ENCODE data around the gene HOXD13. TPM values are rescaled to one million over a fixed set of nuclear protein-coding genes. Genes with fewer than 3 reads are reported as not detected.
A peak's percentile ranks its signal among the peaks of the same experiment; 100 is the strongest.

Gene HOXD13
- total and polyA plus RNA-seq, 2 of the 8 experiments (the other 6 are each of a cell fraction or from before 2014, with no cell fraction given), result not detected

DNA sequence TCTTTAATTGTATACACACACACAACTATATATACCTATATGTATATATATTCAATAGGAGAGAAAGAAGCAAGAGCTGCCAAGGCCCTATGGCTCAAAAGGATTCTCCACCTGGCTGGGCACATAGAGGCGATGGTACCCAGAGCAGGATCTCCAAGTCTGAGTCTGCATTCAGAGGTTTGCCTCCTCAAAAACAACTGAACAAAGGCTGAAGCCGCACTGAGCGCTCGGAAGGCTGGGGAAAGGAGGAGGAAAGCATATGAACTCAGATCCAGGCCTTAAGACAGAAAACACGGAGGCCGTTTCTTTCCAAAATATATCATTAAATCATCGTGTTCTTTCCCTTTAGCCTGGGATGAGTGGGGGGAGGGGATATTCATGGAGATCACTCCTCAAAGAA is 10.7 kb downstream of the HOXD13 start:
- ChIA-PET POLR2A (ENCODE audit: partially characterized antibody) (interaction anchor here (0.6 kb wide), 1 partner anchor 8 kb away, joined by 3 read pairs; no protein-coding TSS in a partner anchor), CTCF (ENCODE audit: partially characterized antibody) (interaction anchor here (0.6 to 4.6 kb wide), 8 partner anchors 8 to 42 kb away, joined by 3 to 20 read pairs (median 7); no protein-coding TSS in a partner anchor)
- no peak overlapping the region for H2BK20ac ChIP-seq (ENCODE audit: low read length)
- peaks cover 6 to 40% of the 10 kb centered on the region in 2 experiments for H4K20me1 ChIP-seq (replicated peaks in 1 of 2; ENCODE audit: control insufficient read depth in 1 of 2, insufficient read depth in 2 of 2, low read length in 2 of 2)
- no peak overlapping the region for H4K5ac ChIP-seq (ENCODE audit: insufficient read length, low read depth, low read length)
- H4K91ac ChIP-seq (replicated peaks; ENCODE audit: insufficient read length, low read length), result no peak overlapping the region
- no peak overlapping the region for H2AK5ac ChIP-seq (ENCODE audit: low read depth, low read length)
- no peak overlapping the region for H3K56ac ChIP-seq (replicated peaks; ENCODE audit: insufficient read length, low read depth, low read length)
- H3K18ac ChIP-seq (ENCODE audit: extremely low read depth, low read length), result no peak overlapping the region
- H2BK12ac ChIP-seq (ENCODE audit: low read depth, low read length), result no peak overlapping the region
- no peak overlapping the region for H3K9ac ChIP-seq (replicated peaks in 1 of 4; ENCODE audit: extremely low read depth in 1 of 4, low read depth in 3 of 4, low read length in 3 of 4)
- no peak for FAIRE-seq
- H2AFZ ChIP-seq (ENCODE audit: low read length), result no peak overlapping the region
- H3K14ac ChIP-seq (ENCODE audit: insufficient read length), result no peak overlapping the region
- H2BK15ac ChIP-seq (ENCODE audit: low read length), result no peak overlapping the region
- no peaks in the 10 kb centered on the region for H3K79me1 ChIP-seq (ENCODE audit: low read depth, low read length)
- H3K4me1 ChIP-seq (replicated peaks in 1 of 4; ENCODE audit: control insufficient read depth in 3 of 4, insufficient read depth in 4 of 4, low read length in 3 of 4), result peaks cover 0 to 32% (median 18%) of the 10 kb centered on the region in 4 experiments; a peak in 6 of 7 replicates
- WGBS, 2 experiments (ENCODE audit: extremely low coverage in 1 of 2, insufficient coverage in 1 of 2, insufficient read length in 1 of 2, insufficient replicate concordance in 2 of 2, low coverage in 1 of 2, low lambda C conversion rate in 2 of 2, missing lambda C conversion rate in 1 of 2), result 14% methylated on average over 7 of the region's 7 CpGs; no CpG with 5 or more reads in 1 of the 2 experiments
- DNase-seq (ENCODE audit: low read depth in 1 of 2, low spot score in 2 of 2), result peak in 1 of 2 experiments; percentile 42
- no peak overlapping the region for H3K4me2 ChIP-seq (ENCODE audit: insufficient read depth in 1 of 2, low read depth in 2 of 2, low read length in 2 of 2)
- 0 out of 2 replicates have a peak, but pooled peaks cover 2% of the 10 kb centered on the region for H3K23me2 ChIP-seq (ENCODE audit: low read depth, low read length)
- H3K9me3 ChIP-seq (ENCODE audit: insufficient read depth in 2 of 2, low read depth in 1 of 2, low read length in 1 of 2), result no peaks in the 10 kb centered on the region
- H3K79me2 ChIP-seq (ENCODE audit: control insufficient read depth in 1 of 2, insufficient read depth in 2 of 2, low read length in 2 of 2), result no peaks in the 10 kb centered on the region
- no peak overlapping the region for H2BK5ac ChIP-seq (ENCODE audit: low read depth, low read length)
- H3K23ac ChIP-seq (ENCODE audit: insufficient read length), result no peak overlapping the region
- H2BK120ac ChIP-seq (replicated peaks; ENCODE audit: low read depth, low read length), result no peak overlapping the region
- H3K36me3 ChIP-seq (ENCODE audit: control insufficient read depth in 2 of 4, insufficient read depth in 4 of 4, low read length in 3 of 4), result peaks cover 0 to 4% (median 0%) of the 10 kb centered on the region in 4 experiments; a peak in 1 of 8 replicates
- H3K4me3 ChIP-seq (ENCODE audit: extremely low read depth in 1 of 4, insufficient read depth in 2 of 4, low read depth in 3 of 4, low read length in 4 of 4), result no peak overlapping the region
- TF ChIP-seq KDM1A (IDR thresholded peaks at IDR 0.05; ENCODE audit: borderline replicate concordance, low read length) (no peak), KDM4A (IDR thresholded peaks at IDR 0.05; ENCODE audit: low read depth, low read length, severe bottlenecking) (no peak), YY1 (IDR thresholded peaks at IDR 0.05; ENCODE audit: low read depth, low read length) (no peak), SP2 (IDR thresholded peaks at IDR 0.05; ENCODE audit: low read length) (no peak), HDAC6 (IDR thresholded peaks at IDR 0.05; ENCODE audit: low read depth, low read length) (no peak), CBX8 (IDR thresholded peaks at IDR 0.05; ENCODE audit: borderline replicate concordance, low read depth, low read length) (no peak), POLR2A (IDR thresholded peaks at IDR 0.05; ENCODE audit: control extremely low read depth in 1 of 2, low read depth in 2 of 2, low read length in 2 of 2) (no peak), CREB1 (IDR thresholded peaks at IDR 0.05) (no peak), USF2 (IDR thresholded peaks at IDR 0.05; ENCODE audit: low read length) (no peak)
- TF ChIP-seq, protein P1, sequence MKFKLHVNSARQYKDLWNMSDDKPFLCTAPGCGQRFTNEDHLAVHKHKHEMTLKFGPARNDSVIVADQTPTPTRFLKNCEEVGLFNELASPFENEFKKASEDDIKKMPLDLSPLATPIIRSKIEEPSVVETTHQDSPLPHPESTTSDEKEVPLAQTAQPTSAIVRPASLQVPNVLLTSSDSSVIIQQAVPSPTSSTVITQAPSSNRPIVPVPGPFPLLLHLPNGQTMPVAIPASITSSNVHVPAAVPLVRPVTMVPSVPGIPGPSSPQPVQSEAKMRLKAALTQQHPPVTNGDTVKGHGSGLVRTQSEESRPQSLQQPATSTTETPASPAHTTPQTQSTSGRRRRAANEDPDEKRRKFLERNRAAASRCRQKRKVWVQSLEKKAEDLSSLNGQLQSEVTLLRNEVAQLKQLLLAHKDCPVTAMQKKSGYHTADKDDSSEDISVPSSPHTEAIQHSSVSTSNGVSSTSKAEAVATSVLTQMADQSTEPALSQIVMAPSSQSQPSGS (IDR thresholded peaks at IDR 0.05; ENCODE audit: low read length), result no peak
- H3K4ac ChIP-seq (replicated peaks; ENCODE audit: insufficient read length, low read depth, low read length), result no peak overlapping the region
- H3K27ac ChIP-seq (ENCODE audit: low read depth, low read length), result no peak overlapping the region
- H3K27me3 ChIP-seq (replicated peaks in 1 of 4; ENCODE audit: control insufficient read depth in 3 of 4, extremely low read depth in 1 of 4, insufficient read depth in 3 of 4, low read length in 3 of 4), result peaks cover 98 to 99% (median 99%) of the 10 kb centered on the region in 4 experiments
- H4K8ac ChIP-seq (ENCODE audit: extremely low read depth, insufficient read depth, low read length), result no peak overlapping the region

All from H1 (cell line).